ENCODE data around the gene ZNF488.
"Not testable (repeated sequence)": the region's sequence is repeated elsewhere in the genome, so short reads cannot be mapped to it uniquely, and the experiment has no call there.

The ZNF488 gene, protein sequence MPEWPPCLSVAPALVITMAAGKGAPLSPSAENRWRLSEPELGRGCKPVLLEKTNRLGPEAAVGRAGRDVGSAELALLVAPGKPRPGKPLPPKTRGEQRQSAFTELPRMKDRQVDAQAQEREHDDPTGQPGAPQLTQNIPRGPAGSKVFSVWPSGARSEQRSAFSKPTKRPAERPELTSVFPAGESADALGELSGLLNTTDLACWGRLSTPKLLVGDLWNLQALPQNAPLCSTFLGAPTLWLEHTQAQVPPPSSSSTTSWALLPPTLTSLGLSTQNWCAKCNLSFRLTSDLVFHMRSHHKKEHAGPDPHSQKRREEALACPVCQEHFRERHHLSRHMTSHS

DNA sequence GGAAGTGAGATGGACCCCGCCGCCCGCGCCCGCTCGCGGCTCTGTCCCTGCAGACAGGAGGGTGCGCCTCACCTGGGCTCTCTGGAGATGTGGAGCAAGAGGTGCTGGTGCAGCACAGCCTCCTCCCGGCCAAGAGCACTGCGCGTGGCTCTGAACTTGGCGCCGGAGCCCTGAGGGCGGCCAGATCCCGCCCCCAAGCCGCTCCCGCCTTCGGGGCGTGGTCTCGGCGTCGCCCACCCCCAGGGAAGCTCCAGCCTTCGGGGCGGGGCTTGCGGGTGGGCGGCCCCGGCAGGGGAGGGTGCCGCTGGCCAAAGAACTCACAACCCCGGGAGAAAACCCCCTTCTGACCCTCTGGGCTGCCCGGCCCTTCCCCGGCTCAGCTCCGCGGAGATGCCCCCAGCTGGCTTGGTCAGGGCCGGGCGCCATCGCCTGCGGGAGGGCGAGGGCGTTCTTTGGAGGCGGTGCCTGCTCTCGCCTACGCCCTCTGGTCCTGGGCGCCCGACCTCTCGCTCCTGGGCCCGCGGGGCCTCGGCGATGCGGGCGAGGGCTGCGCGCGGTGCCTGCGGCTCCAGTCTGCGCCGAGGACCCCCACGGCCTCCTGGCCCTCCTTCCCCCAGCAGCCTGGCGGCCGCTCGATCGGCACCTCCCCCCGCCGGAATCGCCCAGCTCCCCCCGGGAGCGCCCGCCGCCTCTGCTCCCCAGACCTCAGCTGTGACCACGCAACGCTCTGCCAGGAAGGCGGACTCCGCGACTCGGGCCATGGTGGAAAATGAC lies at the start of gene ZNF488:
Gene ZNF488, minus strand, starts transcription at position 146 of the 774 bp plus-strand sequence. CDS start 15,464 bp downstream, outside the sequence.
- DNase-seq (ENCODE audit: low read depth in 1 of 2, low spot score in 1 of 2) = peak; percentile 45 to 63

DNA sequence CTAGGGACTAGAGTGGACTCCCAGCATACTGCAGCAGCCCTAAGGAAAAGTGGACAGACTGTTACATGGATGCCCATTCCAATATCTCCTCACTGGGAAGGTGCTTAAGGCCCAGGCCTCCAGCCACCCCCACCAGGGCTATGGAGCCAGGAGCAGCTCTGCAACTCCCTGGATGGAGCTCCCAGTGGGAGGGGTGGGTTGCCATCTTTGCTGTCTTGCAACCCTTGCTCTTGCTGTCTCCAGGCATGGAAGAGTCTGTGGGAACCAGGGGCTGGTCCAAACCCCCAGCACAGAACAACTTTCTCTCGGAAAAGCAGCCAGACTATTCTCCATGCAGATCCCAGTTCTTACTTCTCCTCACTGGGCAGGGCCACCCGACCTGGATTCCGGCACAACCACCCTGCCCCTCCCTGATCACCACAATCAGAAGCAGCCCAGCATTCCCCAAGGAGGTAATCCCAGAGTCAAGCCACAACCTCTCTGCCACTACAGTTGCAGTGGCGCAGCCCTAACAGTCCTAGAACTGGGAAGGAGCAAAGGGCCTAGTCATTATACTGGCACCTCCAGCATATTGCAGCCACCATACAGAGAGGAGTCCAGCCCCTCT lies 41.8 kb upstream of the ZNF488 start:
- no peak for DNase-seq (ENCODE audit: low read depth in 1 of 2, low spot score in 1 of 2)

DNA sequence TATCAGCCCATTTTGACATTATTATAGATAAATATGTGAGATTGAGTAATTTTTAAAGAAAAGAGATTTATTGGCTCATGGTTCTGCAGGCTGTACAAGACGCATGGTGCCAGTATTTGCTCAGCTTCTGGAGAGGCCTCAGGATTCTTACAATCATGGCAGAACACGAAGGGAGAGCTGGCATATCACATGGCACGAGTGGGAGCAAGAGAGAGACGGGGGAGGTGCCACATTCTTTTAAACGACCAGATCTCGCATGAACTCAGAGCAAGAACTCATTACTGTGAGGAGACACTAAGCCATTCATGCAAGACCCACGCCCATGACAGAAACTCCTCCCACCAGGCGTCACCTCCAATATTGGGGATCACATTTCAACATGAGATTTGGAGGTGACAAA lies 40.1 kb upstream of the ZNF488 start:
- no peak for DNase-seq (ENCODE audit: low read depth in 1 of 2, low spot score in 1 of 2)

DNA sequence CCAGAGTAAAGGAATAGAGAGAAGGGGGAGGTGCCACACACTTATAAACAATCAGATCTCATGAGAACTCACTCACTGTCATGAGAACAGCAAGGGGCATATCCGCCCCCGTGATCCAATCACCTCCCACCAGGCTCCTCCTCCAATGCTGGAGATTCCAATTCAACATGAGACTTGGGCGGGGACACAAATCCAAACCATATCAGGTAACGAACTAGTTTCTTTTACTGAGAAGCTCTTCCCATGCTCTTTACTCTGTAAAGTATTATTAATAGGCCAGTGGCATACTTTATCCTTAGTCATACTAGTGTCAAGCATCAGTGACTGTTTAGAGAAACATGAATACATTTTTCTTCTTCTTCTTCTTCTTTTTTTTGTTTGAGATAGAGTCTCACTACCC lies 39.4 kb upstream of the ZNF488 start:
- DNase-seq (ENCODE audit: low read depth in 1 of 2, low spot score in 1 of 2) = no peak

DNA sequence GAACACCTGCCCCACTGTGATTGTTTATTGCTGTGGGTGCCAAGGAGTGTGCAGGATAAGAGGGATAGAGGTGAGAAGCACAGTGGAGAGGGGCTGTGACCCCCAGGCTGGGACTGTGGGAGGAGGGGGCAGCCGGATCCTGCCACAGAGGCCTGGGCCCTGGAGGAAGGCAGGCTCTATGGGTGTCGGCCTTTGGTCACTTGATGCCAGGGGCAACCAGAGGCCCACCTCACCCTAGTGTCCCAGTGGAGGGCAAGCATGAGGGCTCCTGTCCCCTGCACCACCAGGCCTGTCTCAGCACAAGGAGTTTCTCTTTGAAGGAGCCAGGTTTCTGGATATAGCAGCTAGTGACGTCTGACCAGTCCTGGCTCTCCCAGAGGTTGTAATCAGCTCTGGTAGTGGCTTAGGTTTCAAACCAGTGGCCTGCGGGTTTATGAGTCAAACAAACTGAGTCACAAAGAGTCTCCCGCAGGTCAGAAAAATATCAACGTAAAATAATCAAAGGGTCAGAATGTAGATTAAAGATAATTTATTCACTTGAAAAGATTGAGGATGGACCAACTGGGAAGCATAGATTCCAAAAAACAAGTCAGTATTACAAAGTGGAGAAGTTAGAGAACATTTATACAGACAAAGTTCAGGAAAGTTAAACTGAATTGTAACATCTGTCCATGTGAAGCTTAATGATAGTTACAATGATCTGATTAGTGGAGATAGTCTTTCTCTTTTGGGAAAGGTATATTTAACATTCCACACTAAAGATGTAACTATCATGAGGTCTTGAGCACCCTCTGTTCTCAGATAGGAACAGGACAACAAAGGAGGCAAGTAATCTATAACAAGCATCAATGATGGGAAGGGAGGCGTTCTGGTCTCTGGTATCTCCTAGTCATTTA lies 37.2 kb upstream of the ZNF488 start:
- DNase-seq (ENCODE audit: low read depth in 1 of 2, low spot score in 1 of 2) = no peak

DNA sequence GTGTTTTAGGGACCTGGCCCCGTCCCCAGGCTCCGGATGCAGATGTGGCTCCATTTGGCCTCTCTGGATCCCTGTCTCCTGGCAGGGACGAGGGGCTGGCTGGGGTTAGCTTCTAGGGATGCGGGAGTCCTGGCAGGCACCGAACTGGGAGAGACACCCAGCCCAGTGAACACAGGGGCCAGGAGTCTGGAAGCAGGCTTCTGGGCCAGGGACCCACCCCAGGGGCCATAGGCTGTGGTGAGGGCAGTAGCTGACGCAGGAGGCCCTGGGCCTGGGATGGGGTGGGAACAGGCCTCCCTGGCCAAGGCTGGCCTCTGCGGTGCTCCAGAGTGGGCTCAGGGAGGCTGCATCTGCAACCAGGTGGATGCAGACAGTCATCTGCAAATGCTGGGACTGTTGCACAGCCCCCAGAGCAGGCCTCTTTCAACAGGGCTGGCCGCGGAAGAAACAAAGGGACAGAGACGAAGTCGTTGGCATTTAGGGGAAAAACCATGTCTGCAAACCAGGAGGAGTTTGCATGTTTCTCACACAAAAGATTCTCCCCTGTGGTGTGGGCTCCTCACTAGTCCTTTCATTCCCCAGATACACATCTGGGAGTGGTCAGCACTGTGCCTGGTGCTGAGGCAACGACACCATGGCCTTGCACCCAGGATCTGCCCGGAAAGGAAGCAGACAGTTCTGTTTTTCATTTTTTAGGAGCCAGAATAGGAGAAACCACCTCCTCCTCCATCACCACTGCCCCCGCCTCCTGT lies 36.4 kb upstream of the ZNF488 start:
- DNase-seq (ENCODE audit: low read depth in 1 of 2, low spot score in 1 of 2) = no peak

DNA sequence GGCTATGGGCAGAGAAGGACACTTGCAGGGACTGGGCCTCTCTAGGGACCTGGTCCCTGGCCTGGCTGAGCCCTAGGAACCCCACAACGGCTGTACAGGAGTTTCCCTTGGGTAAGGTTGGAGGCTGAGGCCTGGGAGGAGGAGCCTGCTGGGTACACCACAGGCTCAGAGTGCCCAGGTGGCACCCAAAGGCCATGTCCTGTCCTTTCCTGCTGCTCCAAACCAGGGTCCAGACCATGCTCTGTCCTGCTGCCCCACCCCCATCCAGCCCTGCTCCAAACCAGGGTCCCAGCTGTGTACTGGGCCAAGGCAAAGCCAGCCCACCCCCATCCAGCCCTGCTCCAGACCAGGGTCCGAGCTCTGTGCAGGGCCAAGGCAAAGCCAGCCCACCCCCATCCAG lies 35.3 kb upstream of the ZNF488 start:
- DNase-seq (ENCODE audit: low read depth in 1 of 2, low spot score in 1 of 2) = no peak

DNA sequence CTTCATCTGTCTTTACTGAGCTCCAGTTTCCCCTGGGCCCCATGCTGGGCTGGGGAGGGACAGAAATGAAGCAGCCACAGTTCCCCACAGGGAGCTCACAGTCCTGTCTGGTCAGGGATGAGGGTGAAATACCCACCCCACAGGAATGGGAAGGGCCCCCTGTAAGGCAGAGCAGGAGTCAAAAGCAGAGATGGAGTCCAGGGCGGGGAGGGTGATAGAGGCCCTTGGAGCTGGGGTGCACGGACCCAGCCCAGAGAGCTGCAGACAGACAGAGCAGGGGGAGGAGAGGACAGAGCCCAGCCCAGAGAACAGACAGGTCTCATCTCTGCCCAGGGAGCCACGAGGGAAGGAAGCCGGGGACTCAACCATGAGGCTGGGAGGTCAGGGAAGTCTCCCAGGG lies 34.9 kb upstream of the ZNF488 start:
- no peak for DNase-seq (ENCODE audit: low read depth in 1 of 2, low spot score in 1 of 2)

GRCh38 chr10:47418321-47418720 lies 34.2 kb upstream of the ZNF488 start:
- no peak for DNase-seq (ENCODE audit: low read depth in 1 of 2, low spot score in 1 of 2)

- not testable (repeated sequence) for DNase-seq (ENCODE audit: low read depth in 1 of 2, low spot score in 1 of 2)
Observed at GRCh38 chr10:47416305-47417218, 32.5 kb upstream of the ZNF488 start.

DNA sequence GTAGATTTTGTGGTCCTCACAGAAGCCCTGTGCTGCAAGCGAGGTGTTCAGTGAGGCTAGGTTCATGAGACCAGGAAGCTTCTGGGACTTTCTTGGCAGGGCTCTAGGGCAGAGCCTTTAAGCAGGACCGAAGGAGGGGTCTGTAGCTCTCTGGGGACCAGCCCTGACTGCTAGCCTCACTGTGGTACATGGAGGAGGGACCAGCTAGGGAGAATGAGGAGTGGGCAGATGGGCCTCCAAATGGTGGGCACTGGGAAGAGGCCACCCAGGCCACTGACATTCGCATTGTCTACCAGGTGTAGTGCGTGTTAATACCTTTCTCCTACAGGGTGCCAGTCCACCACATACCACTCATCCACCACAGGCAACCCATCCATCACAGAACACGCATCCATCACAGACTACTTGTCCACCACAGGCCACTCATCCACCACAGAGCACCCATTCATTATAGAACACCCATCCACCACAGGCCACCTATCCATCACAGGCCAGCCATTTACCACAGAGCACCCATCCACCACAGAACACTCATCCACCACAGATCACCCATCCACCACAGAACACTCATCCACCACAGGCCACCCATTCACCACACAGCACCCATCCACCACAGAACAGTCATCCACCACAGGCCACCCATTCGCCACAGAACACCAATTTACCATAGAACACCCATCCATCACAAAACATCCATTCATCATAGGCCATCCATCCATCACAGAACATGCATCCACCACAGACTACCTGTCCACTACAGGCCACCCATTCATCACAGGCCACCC lies 31.6 kb upstream of the ZNF488 start:
- no peak for DNase-seq (ENCODE audit: low read depth in 1 of 2, low spot score in 1 of 2)

GRCh38 chr10:47414752-47415519 lies 30.8 kb upstream of the ZNF488 start:
- no peak for DNase-seq (ENCODE audit: low read depth in 1 of 2, low spot score in 1 of 2)

GRCh38 chr10:47414227-47414592 lies 30.1 kb upstream of the ZNF488 start:
- no peak for DNase-seq (ENCODE audit: low read depth in 1 of 2, low spot score in 1 of 2)

- DNase-seq (ENCODE audit: low read depth in 1 of 2, low spot score in 1 of 2) = no peak
Observed at GRCh38 chr10:47413531-47414226, 29.6 kb upstream of the ZNF488 start.

DNA sequence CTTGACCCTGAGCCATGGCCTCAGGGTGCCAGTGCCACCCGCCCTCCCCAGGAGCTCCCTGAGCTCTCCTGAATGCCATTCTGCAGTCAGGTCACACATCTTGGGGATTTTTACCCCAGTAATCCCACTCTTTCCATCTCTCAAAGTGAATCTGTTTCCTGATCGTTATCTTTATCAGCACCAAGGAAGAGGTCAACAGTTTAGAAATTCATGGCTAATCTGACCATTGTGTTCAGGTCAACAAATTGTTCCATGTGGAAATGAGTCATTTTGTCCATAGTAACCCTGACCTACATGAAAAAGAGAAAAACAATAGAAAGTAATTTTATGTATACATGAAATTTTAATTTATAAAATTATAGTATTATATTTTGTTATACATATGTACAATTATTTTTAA lies 28.8 kb upstream of the ZNF488 start:
- DNase-seq (ENCODE audit: low read depth in 1 of 2, low spot score in 1 of 2) = no peak

GRCh38 chr10:47412177-47412730 lies 28.2 kb upstream of the ZNF488 start:
- DNase-seq (ENCODE audit: low read depth in 1 of 2, low spot score in 1 of 2) = no peak

GRCh38 chr10:47410862-47411261 lies 26.8 kb upstream of the ZNF488 start:
- no peak for DNase-seq (ENCODE audit: low read depth in 1 of 2, low spot score in 1 of 2)

All from stimulated activated CD4-positive, alpha-beta T cell treated with anti-CD3 and anti-CD28 coated beads, Interleukin-15, amount 100 ng/mL, for 1 hour (primary cell).